ENCODE measurements around the gene UBL3. TPM values are rescaled to one million over a fixed set of nuclear protein-coding genes. Genes with fewer than 3 reads are reported as not detected.

The UBL3 gene
- total and polyA plus RNA-seq, 10 of the 15 experiments (the other 5 are each of a cell fraction or from before 2014, with no cell fraction given) = 5.5 to 13.7 (median 10.6) TPM

GRCh38 chr13:29740961-29741360 is 109.5 kb downstream of the UBL3 start (continued):
- no peak for TF ChIP-seq E2F8 (IDR thresholded peaks at IDR 0.05; ENCODE audit: low read depth, partially characterized antibody)
- TF ChIP-seq ATF3 (IDR thresholded peaks at IDR 0.05; ENCODE audit: borderline replicate concordance, extremely low read depth, low read depth, low read length) = no peak
- no peak for TF ChIP-seq ZZZ3 (IDR thresholded peaks at IDR 0.05; ENCODE audit: control insufficient read depth, insufficient read length, low read depth)
- no peak for TF ChIP-seq RAD21 (IDR thresholded peaks at IDR 0.05; ENCODE audit: insufficient read depth, low read depth, low read length)
- TF ChIP-seq NFIC (IDR thresholded peaks at IDR 0.05; ENCODE audit: low read depth, low read length) = no peak
- TF ChIP-seq REST (IDR thresholded peaks at IDR 0.05; ENCODE audit: low read depth, low read length) = no peak
- no peak for TF ChIP-seq NRF1 (conservative IDR thresholded peaks at IDR 0.05; ENCODE audit: low read depth, low read length)
- TF ChIP-seq ZNF687 (IDR thresholded peaks at IDR 0.05) = no peak
